Chondrocyte (in vitro differentiated cells): ENCODE measurements around the gene OR1K1. TPM values are rescaled to one million over a fixed set of nuclear protein-coding genes. Genes with fewer than 3 reads are reported as not detected.
A peak's percentile ranks its signal among the peaks of the same experiment; 100 is the strongest.
"Not testable (repeated sequence)": the region's sequence is repeated elsewhere in the genome, so short reads cannot be mapped to it uniquely, and the experiment has no call there.

Source experiments
- DNase-seq: peaks from one replicate; pipeline ENCODE4 v3.0.0; 2021; ENCODE audit warnings: mixed read lengths, low spot score
- H3K27ac Mint-ChIP-seq: one replicate; pipeline ENCODE4 v1.8.0; 2021; ENCODE audit warnings: mild to moderate bottlenecking, moderate library complexity, mixed read lengths; ENCODE audit not compliant: unreplicated experiment
- H3K27me3 Mint-ChIP-seq: 2 replicates; pipeline ENCODE4 v1.8.0; 2021; ENCODE audit warnings: low read depth, mixed read lengths
- H3K36me3 Mint-ChIP-seq: 2 replicates; pipeline ENCODE4 v1.8.0; 2021; ENCODE audit warnings: low read depth, mixed read lengths
- H3K4me1 Mint-ChIP-seq: 2 replicates; pipeline ENCODE4 v1.8.0; 2021; ENCODE audit warnings: low read depth, mild to moderate bottlenecking, mixed read lengths
- H3K4me3 Mint-ChIP-seq: one replicate; pipeline ENCODE4 v1.8.0; 2021; ENCODE audit warnings: mild to moderate bottlenecking, moderate library complexity, mixed read lengths; ENCODE audit not compliant: unreplicated experiment
- H3K9me3 Mint-ChIP-seq: 2 replicates; pipeline ENCODE4 v1.8.0; 2021; ENCODE audit warnings: low read depth, mixed read lengths
- CTCF ChIP-seq: fragments of 200-600 bp; sonication (generic); IDR thresholded peaks from 2 replicates; pipeline ENCODE4 v1.5.0; 2021; ENCODE audit warnings: antibody characterized with exemption, mild to moderate bottlenecking, moderate library complexity
- total RNA-seq: library from RNA; stranded (reverse); gene quantifications from 3 replicates; pipeline ENCODE4 v1.2.1, GENCODE V29; 2021

OR1K1 gene
- total RNA-seq, 1 donor from 2014 or later: not detected

- Mint-ChIP-seq H3K4me1 (peaks cover 28% of the 10 kb centered on the region), H3K4me3 (no peak overlapping the region), H3K9me3 (no peaks in the 10 kb centered on the region), H3K36me3 (peaks cover 20% of the 10 kb centered on the region), H3K27ac (no peak overlapping the region), H3K27me3 (no peaks in the 10 kb centered on the region)
- TF ChIP-seq CTCF: no peak
- DNase-seq: no peak
Measured at GRCh38 chr9:122821278-122821943, 21.5 kb downstream of the OR1K1 start.

GRCh38 chr9:122822056-122822455 is 22.1 kb downstream of the OR1K1 start:
- H3K4me3 Mint-ChIP-seq: no peak overlapping the region
- DNase-seq: no peak
- no peaks in the 10 kb centered on the region for H3K27me3 Mint-ChIP-seq
- peaks cover 16% of the 10 kb centered on the region for H3K36me3 Mint-ChIP-seq
- TF ChIP-seq CTCF: no peak
- peaks cover 34% of the 10 kb centered on the region for H3K4me1 Mint-ChIP-seq
- no peaks in the 10 kb centered on the region for H3K9me3 Mint-ChIP-seq
- H3K27ac Mint-ChIP-seq: no peak overlapping the region

- no peak overlapping the region for H3K27ac Mint-ChIP-seq
- no peaks in the 10 kb centered on the region for H3K9me3 Mint-ChIP-seq
- no peak for DNase-seq
- no peak overlapping the region for H3K4me3 Mint-ChIP-seq
- peaks cover 39% of the 10 kb centered on the region for H3K4me1 Mint-ChIP-seq
- H3K27me3 Mint-ChIP-seq: no peaks in the 10 kb centered on the region
- H3K36me3 Mint-ChIP-seq: peaks cover 16% of the 10 kb centered on the region
- no peak for TF ChIP-seq CTCF
Measured at GRCh38 chr9:122822938-122823337, 23.0 kb downstream of the OR1K1 start.

- Mint-ChIP-seq H3K4me1 (peaks cover 26% of the 10 kb centered on the region), H3K36me3 (peaks cover 6% of the 10 kb centered on the region), H3K4me3 (peak overlapping the region; percentile 100), H3K27me3 (no peaks in the 10 kb centered on the region), H3K9me3 (no peaks in the 10 kb centered on the region), H3K27ac (peak overlapping the region; percentile 98)
- TF ChIP-seq CTCF: no peak
- DNase-seq: no peak
Measured at GRCh38 chr9:122827761-122828093, 27.8 kb downstream of the OR1K1 start.

GRCh38 chr9:122828965-122829284 is 29.0 kb downstream of the OR1K1 start:
- H3K27me3 Mint-ChIP-seq: not testable (repeated sequence)

GRCh38 chr9:122832194-122832593 is 32.3 kb downstream of the OR1K1 start:
- Mint-ChIP-seq H3K4me3 (no peak overlapping the region), H3K27me3 (no peaks in the 10 kb centered on the region), H3K27ac (peak overlapping the region; percentile 49), H3K9me3 (no peaks in the 10 kb centered on the region), H3K4me1 (peaks cover 6% of the 10 kb centered on the region), H3K36me3 (peaks cover 2% of the 10 kb centered on the region)
- TF ChIP-seq CTCF: no peak
- no peak for DNase-seq

More at GRCh38 chr9:122828965-122829284, 29.0 kb downstream of the OR1K1 start:
- DNase-seq, H3K9me3 Mint-ChIP-seq, H3K36me3 Mint-ChIP-seq: not testable (repeated sequence)
- peak overlapping the region; percentile 98 for H3K27ac Mint-ChIP-seq
- H3K4me1 Mint-ChIP-seq: peaks cover 26% of the 10 kb centered on the region
- peak overlapping the region; percentile 100 for H3K4me3 Mint-ChIP-seq
